Panc1 (cell line): Measurements from ENCODE around the gene MYLIP. TPM values are rescaled to one million over a fixed set of nuclear protein-coding genes. Genes with fewer than 3 reads are reported as not detected.

Source experiments
- ATAC-seq: fragments of 200-7000 bp; cut with Tn5 transposase; 2 replicates; pipeline ENCODE4 v1.9.1; 2020; ENCODE audit warnings: mild to moderate bottlenecking, moderate library complexity
- BruUV-seq: library from RNA; stranded (reverse); fragments of 400-500 nt; replicated peaks from 2 replicates; lab custom pipeline; 2021; lab: Mats Ljungman, UMichigan
- CTCF ChIA-PET: fragments of 300-600 bp; sonication (Branson Sonifier 250); formaldehyde crosslinking; loops from one replicate; lab custom pipeline; 2022; ENCODE audit warnings: antibody characterized with exemption; lab: Charles Lee
- POLR2A ChIA-PET: fragments of 300-600 bp; sonication (Branson Sonifier 250); formaldehyde crosslinking; loops from one replicate; lab custom pipeline; 2022; ENCODE audit warnings: antibody characterized with exemption; lab: Charles Lee
- DNase-seq: peaks from one replicate; pipeline ENCODE4 v3.0.0-alpha.2; 2010; ENCODE audit warnings: low read depth, low spot score
- H3K27ac ChIP-seq: 2 replicates; pipeline ENCODE4 v1.5.1; 2011; ENCODE audit warnings: mild to moderate bottlenecking, low read length, inconsistent platforms
- H3K27me3 ChIP-seq: fragments of 200-500 bp; sonication (Bioruptor generic); 2 replicates; pipeline ENCODE4 v1.6.0; 2014; ENCODE audit warnings: low read length, inconsistent platforms; ENCODE audit not compliant: control insufficient read depth, insufficient read depth
- H3K36me3 ChIP-seq: fragments of 200-500 bp; sonication (Bioruptor generic); 2 replicates; pipeline ENCODE4 v1.5.1; 2014; ENCODE audit warnings: inconsistent platforms, mild to moderate bottlenecking, low read length, moderate library complexity; ENCODE audit not compliant: control insufficient read depth, insufficient read depth
- H3K4me1 ChIP-seq: 2 replicates; pipeline ENCODE4 v1.5.1; 2011; ENCODE audit warnings: inconsistent platforms, mild to moderate bottlenecking, low read length, moderate library complexity; ENCODE audit not compliant: control insufficient read depth, insufficient read depth
- H3K4me3 ChIP-seq, 2 experiments: 2 replicates each; pipeline ENCODE4 v1.5.1; 2011 to 2012; ENCODE audit warnings: low read depth in 2 of 2, low read length in 2 of 2, mild to moderate bottlenecking in 2 of 2, inconsistent platforms in 1 of 2, moderate library complexity in 1 of 2
- H3K9me3 ChIP-seq: fragments of 200-500 bp; sonication (Bioruptor generic); 2 replicates; pipeline ENCODE4 v1.5.1; 2014; ENCODE audit warnings: low read depth, mild to moderate bottlenecking, inconsistent platforms, low read length, moderate library complexity; ENCODE audit not compliant: control insufficient read depth, insufficient read depth
- POLR2AphosphoS5 ChIP-seq: IDR thresholded peaks from 2 replicates; pipeline ENCODE4 v1.6.1; 2012; ENCODE audit warnings: mild to moderate bottlenecking, low read depth, low read length, moderate library complexity
- REST ChIP-seq, 2 experiments: IDR thresholded peaks; 2 replicates each; pipeline ENCODE4 v1.6.1; 2011 to 2012; ENCODE audit warnings: low read depth in 2 of 2, control low read depth in 1 of 2, low read length in 1 of 2, mild to moderate bottlenecking in 1 of 2, moderate library complexity in 1 of 2; ENCODE audit not compliant: insufficient read depth in 1 of 2
- SIN3A ChIP-seq: IDR thresholded peaks from 2 replicates; pipeline ENCODE4 v1.6.1; 2012; ENCODE audit warnings: low read depth, mild to moderate bottlenecking, low read length, moderate library complexity, borderline replicate concordance; ENCODE audit not compliant: insufficient read depth
- TCF7L2 ChIP-seq: IDR thresholded peaks from 2 replicates; pipeline ENCODE4 v1.6.1; 2011; ENCODE audit warnings: mild to moderate bottlenecking, low read depth, low read length, inconsistent platforms
- in situ Hi-C: cut with HindIII; loops from 2 replicates; pipeline ENCODE4 v1.10.0; 2016; ENCODE audit warnings: low sequenced_read_pairs, low pct_unique_long_range_greater_than_20kb
- intact Hi-C: fragments of 100-400 bp; cut with micrococcal nuclease; formaldehyde crosslinking; loops from one replicate; pipeline ENCODE4 v1.10.0; 2022; ENCODE audit not compliant: unreplicated experiment
- total RNA-seq: library from RNA; stranded (reverse); gene quantifications from one replicate; pipeline ENCODE4 v1.2.1, GENCODE V29; 2021; ENCODE audit not compliant: unreplicated experiment
- TF ChIP-seq, protein P1 (sequence below): fragments of 450-650 bp; IDR thresholded peaks from 2 replicates; pipeline ENCODE4 v1.5.1; 2017; ENCODE audit warnings: mild to moderate bottlenecking

The MYLIP gene
- total RNA-seq, 1 experiment from 2014 or later = 12.7 TPM

GRCh38 chr6:16184129-16184528, 55.2 kb downstream of the MYLIP start:
- intact Hi-C loops (loop anchor here (1.0 to 5.0 kb wide), 2 partner anchors 52 to 493 kb away; no protein-coding TSS in a partner anchor), in situ Hi-C loops (no loop called here)
- H3K4me1 ChIP-seq = peaks cover 4% of the 10 kb centered on the region; the same call in 1 of the 2 replicates
- BruUV-seq = no TSS peak
- no peak overlapping the region for H3K4me3 ChIP-seq
- ATAC-seq (peak; percentile 81), DNase-seq (no peak)
- CTCF ChIA-PET = interaction anchor here (0.5 to 2.2 kb wide), 2 partner anchors 492 to 630 kb away, joined by 6 to 29 read pairs; no protein-coding TSS in a partner anchor
- no peak overlapping the region for H3K27ac ChIP-seq
- no peak for TF ChIP-seq REST (IDR thresholded peaks at IDR 0.05; ENCODE audit: insufficient read depth in 1 of 2, low read depth in 2 of 2, low read length in 1 of 2)
- TF ChIP-seq, protein P1, sequence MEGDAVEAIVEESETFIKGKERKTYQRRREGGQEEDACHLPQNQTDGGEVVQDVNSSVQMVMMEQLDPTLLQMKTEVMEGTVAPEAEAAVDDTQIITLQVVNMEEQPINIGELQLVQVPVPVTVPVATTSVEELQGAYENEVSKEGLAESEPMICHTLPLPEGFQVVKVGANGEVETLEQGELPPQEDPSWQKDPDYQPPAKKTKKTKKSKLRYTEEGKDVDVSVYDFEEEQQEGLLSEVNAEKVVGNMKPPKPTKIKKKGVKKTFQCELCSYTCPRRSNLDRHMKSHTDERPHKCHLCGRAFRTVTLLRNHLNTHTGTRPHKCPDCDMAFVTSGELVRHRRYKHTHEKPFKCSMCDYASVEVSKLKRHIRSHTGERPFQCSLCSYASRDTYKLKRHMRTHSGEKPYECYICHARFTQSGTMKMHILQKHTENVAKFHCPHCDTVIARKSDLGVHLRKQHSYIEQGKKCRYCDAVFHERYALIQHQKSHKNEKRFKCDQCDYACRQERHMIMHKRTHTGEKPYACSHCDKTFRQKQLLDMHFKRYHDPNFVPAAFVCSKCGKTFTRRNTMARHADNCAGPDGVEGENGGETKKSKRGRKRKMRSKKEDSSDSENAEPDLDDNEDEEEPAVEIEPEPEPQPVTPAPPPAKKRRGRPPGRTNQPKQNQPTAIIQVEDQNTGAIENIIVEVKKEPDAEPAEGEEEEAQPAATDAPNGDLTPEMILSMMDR = peak; percentile 68
- H3K36me3 ChIP-seq = no peaks in the 10 kb centered on the region
- POLR2A ChIA-PET = no interaction called here
- peaks cover 4% of the 10 kb centered on the region for H3K27me3 ChIP-seq
- H3K9me3 ChIP-seq = no peaks in the 10 kb centered on the region

DNA sequence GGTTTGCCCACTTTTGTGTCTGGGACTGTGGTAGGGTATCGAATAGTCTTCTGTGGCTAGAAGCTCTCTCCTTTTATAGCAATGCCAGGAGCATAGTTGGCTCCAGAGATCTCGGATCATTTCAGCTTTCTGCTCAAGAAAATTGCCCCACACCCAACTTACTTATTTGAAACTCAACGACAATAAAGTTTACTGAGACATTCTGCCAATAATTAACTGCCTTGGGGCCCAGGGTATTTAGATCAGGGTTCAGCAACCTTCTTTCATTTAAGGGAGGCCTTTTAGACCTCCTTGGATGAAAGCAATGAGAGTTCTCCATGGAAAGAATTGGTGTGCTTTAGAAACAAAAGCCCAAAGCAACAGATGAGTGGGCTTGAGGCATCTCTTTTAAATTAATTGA, 55.7 kb downstream of the MYLIP start:
- intact Hi-C loops = loop anchor here (1.0 to 5.0 kb wide), 2 partner anchors 52 to 493 kb away; no protein-coding TSS in a partner anchor
- no peaks in the 10 kb centered on the region for H3K36me3 ChIP-seq
- H3K4me1 ChIP-seq = peaks cover 4% of the 10 kb centered on the region; the same call in 1 of the 2 replicates
- TF ChIP-seq, protein P1 = no peak
- TF ChIP-seq POLR2AphosphoS5 (no peak), REST (IDR thresholded peaks at IDR 0.05; ENCODE audit: insufficient read depth in 1 of 2, low read depth in 2 of 2, low read length in 1 of 2) (no peak), TCF7L2 (no peak), SIN3A (no peak)
- H3K4me3 ChIP-seq = no peak overlapping the region
- DNase-seq (no peak), ATAC-seq (no peak)
- no TSS peak for BruUV-seq
- no peaks in the 10 kb centered on the region for H3K9me3 ChIP-seq
- in situ Hi-C loops = no loop called here
- ChIA-PET CTCF (interaction anchor here (0.5 kb wide), 1 partner anchor 631 kb away, joined by 6 read pairs; no protein-coding TSS in a partner anchor), POLR2A (no interaction called here)
- H3K27me3 ChIP-seq = peaks cover 4% of the 10 kb centered on the region
- no peak overlapping the region for H3K27ac ChIP-seq
